Activated T-helper 1 cell treated with Interleukin-2 at 50 U/mL for 16 hours (primary cell): ENCODE results near the gene PRM1.
"Not testable (repeated sequence)": the region's sequence is repeated elsewhere in the genome, so short reads cannot be mapped to it uniquely, and the experiment has no call there.

Experiments
- DNase-seq: peaks from one replicate; pipeline ENCODE4 v3.0.0-alpha.2; 2020; ENCODE audit warnings: low read depth

Gene PRM1

GRCh38 chr16:11297492-11298142 lies 16.5 kb upstream of the PRM1 start:
- peak; percentile 37 for DNase-seq

- no peak for DNase-seq
These were observed 15.8 kb upstream of the PRM1 start for GRCh38 chr16:11296706-11297491.

GRCh38 chr16:11296351-11296705 lies 15.2 kb upstream of the PRM1 start:
- DNase-seq, result no peak

GRCh38 chr16:11295672-11296071 lies 14.5 kb upstream of the PRM1 start:
- DNase-seq, result no peak

GRCh38 chr16:11292076-11292748 lies 11.1 kb upstream of the PRM1 start:
- no peak for DNase-seq

- DNase-seq, result no peak
These were observed 10.1 kb upstream of the PRM1 start for GRCh38 chr16:11291091-11291703.

GRCh38 chr16:11290102-11290893 lies 9.2 kb upstream of the PRM1 start:
- DNase-seq, result no peak

GRCh38 chr16:11289696-11290095 lies 8.6 kb upstream of the PRM1 start:
- DNase-seq, result not testable (repeated sequence)

GRCh38 chr16:11289202-11289601 lies 8.1 kb upstream of the PRM1 start:
- DNase-seq, result no peak

GRCh38 chr16:11285842-11286241 lies 4.7 kb upstream of the PRM1 start:
- DNase-seq, result no peak

- DNase-seq, result no peak
These were observed 2.7 kb upstream of the PRM1 start for GRCh38 chr16:11283820-11284248.

GRCh38 chr16:11278681-11279628 lies 2.2 kb downstream of the PRM1 start:
- no peak for DNase-seq

- no peak for DNase-seq
These were observed 3.4 kb downstream of the PRM1 start for GRCh38 chr16:11277607-11278337.

- no peak for DNase-seq
These were observed 4.1 kb downstream of the PRM1 start for GRCh38 chr16:11276896-11277593.

GRCh38 chr16:11276143-11276895 lies 4.8 kb downstream of the PRM1 start, which contains the start of gene PRM2:
Gene PRM2, minus strand, starts transcription at chr16:11276480. Its CDS starts 110 bp downstream, at chr16:11276370.
- no peak for DNase-seq

- no peak for DNase-seq
These were observed 6.2 kb downstream of the PRM1 start for GRCh38 chr16:11274964-11275363.

GRCh38 chr16:11273721-11274324 lies 7.3 kb downstream of the PRM1 start:
- no peak for DNase-seq
